GM21723 (cell line): ENCODE measurements around the gene SAMD11.
"Not testable (repeated sequence)": the region's sequence is repeated elsewhere in the genome, so short reads cannot be mapped to it uniquely, and the experiment has no call there.

Experiments
- ATAC-seq: cut with Tn5 transposase; IDR thresholded peaks from one replicate; pipeline ENCODE4 v1.9.1; 2021; ENCODE audit warnings: mild to moderate bottlenecking, moderate library complexity; ENCODE audit not compliant: unreplicated experiment

Gene SAMD11

DNA sequence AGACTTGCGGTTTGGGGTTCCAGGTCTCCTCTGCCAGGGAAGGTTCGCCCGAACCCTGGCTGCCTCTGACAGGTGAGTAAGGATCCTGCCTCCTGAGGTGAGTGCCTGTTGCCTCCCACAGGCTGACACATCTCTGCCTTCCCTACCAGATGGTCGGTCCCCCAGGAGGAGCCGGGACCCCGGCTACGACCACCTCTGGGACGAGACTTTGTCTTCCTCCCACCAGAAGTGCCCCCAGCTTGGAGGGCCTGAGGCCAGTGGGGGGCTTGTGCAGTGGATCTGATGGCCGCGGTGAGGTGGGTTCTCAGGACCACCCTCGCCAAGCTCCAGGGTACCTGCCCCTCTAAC, 50.5 kb downstream of the SAMD11 start:
- no peak for ATAC-seq

DNA sequence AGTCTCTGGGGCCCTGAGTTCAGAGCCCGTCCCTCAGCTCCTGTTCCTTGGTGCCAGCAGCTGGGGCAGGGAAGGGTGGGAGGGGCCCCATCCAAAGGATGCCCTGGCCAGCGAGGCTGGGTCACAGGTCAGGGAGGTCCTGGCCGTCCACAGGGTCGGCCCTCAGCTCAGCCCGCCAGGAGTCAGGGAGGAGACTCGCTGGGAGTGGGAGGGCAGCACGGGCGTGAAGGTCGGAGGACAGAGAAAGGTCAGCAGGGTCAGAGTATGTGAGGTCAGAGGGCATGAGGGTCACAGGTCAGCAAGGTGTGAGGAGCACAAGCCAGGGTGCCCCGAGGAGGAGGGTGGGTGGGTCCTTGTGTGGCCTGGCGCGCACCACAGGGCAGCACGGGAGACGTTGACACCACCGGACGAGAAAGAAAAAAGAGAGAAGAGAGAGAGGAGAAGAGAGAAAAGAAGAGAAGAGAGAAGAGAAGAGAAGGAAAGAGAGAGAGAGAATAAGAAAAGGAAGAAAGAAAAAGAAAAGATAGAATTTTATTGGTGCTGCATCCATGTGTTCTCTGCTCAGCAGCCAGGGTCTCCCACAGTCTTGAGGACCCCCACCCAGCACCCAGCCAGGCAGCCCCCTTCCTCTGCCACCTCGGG, 51.1 kb downstream of the SAMD11 start:
- no peak for ATAC-seq

DNA sequence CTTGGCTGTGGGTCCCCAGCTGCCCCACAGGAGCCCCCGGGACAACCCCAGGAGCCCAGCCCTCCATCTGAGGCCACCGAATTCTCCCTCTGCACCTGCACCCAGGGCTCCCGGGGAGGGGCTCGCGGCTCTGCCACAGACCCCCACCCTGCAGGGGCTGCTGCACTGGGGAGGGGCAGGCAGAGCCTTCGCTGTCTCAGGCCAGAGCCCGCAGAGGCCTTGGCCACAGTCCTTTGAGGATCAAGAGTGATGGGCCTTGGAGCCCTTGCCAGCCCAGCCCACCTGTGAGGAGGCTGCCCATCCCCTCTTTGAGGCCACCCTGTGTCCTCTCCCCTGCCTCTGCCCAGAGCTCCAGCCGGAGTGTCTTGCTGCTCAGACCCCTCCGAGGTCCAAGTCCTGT, 51.6 kb downstream of the SAMD11 start:
- ATAC-seq: no peak

DNA sequence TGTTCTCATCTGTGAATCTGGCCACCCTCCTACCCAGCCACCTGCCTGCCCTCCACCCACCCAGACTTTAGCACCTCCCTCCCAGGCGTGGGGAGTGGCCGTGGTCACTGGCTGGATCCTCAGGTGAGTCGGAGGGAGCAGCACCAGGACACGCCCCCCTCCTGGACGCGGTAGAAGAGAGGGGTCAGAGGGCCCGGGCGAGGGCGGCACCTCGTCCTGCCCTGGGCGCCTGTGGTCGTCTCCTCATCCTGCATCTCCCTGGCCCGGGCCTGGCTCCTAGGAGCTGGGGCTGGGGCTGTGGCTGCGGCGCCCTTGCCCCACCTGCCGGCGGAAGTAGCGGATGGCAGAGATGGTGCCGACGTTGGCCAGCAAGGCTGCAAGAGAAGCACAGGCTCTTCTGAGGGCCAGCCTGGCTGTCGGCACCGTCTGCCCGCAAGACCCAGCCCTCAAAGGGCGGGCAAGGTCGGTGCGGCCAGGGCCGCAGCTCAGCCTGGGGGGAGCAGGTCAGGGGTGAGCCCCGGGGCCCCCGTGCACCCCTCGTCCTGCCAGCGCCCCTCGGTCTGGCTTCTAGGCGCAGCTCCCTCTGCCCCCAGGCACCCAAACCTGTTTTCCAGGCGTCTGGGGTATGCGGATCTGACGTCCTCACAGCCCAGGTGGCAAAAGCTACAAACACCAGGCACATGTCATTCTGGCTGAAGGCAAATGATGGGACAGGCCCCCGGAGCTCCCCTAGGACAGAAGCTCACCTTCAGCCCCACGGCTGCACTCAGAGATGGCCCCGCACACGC, 52.4 kb downstream of the SAMD11 start:
- ATAC-seq: no peak

DNA sequence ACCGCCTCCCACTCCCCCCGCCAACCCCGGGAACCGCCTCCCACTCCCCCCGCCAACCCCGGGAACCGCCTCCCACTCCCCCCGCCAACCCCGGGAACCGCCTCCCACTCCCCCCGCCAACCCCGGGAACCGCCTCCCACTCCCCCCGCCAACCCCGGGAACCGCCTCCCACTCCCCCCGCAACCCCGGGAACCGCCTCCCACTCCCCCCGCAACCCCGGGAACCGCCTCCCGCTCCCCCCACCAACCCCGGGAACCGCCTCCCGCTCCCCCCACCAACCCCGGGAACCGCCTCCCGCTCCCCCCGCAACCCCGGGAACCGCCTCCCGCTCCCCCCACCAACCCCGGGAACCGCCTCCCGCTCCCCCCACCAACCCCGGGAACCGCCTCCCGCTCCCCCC, 53.1 kb downstream of the SAMD11 start:
- ATAC-seq: not testable (repeated sequence)

- no peak for ATAC-seq
Observed at GRCh38 chr1:978069-978834, 54.5 kb downstream of the SAMD11 start.

- ATAC-seq: no peak
Observed at GRCh38 chr1:978835-979743, 55.4 kb downstream of the SAMD11 start.

DNA sequence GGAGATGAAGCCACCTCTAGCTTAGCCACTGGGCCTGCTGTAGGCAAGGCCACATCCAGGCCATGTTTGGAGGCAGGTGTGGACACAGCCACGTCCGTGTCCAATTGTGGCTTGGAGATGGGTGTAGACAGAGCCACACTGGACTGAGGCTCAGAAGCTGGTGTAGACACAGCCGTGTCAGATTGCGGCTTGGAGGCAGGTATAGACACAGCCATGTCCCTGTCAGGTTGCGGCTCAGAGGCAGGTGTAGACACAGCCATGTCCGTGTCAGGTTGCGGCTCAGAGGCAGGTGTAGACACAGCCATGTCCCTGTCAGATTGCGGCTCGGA, 56.0 kb downstream of the SAMD11 start:
- ATAC-seq: no peak

- ATAC-seq: no peak
Observed at GRCh38 chr1:980137-980571, 56.4 kb downstream of the SAMD11 start.

DNA sequence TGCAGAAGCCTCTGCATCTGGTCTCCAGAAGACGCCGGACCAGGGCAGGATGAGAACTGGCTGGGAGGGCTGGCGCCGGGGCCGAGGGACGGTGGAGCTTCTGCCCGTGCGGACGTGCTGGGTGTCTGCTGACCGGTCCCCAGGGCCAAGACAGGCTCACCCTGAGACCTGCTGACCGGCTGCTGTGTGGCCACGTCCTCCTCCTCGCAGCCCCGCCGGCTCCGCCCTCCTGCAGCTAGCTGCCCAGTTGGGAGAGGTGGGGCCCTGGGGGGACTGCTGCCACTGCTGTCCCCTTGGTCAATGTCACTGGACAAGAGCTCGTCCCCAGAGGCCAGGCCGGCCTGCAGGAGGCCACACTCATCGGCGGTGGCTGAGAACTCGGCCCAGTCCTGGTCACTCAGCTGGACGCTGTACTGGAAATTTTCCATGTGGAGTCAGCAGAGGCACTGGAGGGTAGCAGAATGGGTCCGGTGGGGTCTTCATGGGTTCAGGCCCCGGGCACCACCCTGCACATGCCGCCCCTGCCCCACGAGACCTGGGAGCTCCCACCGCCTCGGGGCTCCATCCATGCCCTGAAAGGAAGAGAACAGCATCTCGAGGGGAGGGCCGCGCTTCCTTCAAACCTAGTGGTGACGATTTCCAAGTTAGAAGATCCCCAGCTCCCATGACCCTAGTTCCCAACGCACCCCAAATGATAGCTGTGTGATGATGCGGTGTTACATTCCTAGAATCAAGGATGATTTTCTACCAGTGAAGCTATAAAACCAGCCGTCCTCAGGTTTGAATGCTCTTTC, 57.1 kb downstream of the SAMD11 start:
- ATAC-seq: no peak

- no peak for ATAC-seq
Observed at GRCh38 chr1:981491-981954, 57.8 kb downstream of the SAMD11 start.

GRCh38 chr1:981955-982558, 58.3 kb downstream of the SAMD11 start, which contains the start of gene PERM1:
PERM1 (minus strand) TSS chr1:982093; CDS start chr1:981029, 1,064 bp downstream.
- ATAC-seq: no peak

DNA sequence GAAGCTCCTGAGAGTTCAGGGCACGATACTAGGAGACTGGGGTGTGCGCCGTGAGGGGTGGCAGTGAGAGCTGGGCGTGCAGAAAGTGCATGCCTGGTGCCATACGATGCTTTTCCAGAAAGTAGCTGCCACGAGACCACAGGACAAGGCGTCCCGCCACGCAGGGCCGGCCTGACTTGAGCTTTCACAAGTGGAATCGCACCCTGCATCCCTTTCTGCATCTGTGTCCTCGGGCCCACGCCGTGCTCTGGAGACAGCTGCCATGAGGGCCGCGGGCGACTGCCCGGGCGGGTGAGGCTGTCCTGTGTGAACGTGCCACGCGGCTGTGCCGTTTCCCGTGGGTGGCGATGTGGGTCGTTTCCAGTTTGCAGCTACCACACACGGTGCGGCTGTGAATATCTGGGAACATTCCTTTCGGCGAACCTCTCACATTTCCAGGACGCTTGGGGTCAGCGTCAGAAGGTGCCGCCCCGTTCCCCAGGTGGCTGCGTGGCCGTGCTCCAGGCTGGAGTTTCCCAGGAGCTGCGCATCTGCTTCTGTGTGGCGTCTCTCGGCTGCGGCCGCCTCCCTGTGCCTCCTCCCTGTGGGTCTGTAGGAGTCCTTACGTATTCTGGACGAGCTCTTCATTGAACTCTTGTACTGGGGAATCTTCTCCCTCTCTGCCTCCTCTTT, 59.2 kb downstream of the SAMD11 start:
- ATAC-seq: no peak

DNA sequence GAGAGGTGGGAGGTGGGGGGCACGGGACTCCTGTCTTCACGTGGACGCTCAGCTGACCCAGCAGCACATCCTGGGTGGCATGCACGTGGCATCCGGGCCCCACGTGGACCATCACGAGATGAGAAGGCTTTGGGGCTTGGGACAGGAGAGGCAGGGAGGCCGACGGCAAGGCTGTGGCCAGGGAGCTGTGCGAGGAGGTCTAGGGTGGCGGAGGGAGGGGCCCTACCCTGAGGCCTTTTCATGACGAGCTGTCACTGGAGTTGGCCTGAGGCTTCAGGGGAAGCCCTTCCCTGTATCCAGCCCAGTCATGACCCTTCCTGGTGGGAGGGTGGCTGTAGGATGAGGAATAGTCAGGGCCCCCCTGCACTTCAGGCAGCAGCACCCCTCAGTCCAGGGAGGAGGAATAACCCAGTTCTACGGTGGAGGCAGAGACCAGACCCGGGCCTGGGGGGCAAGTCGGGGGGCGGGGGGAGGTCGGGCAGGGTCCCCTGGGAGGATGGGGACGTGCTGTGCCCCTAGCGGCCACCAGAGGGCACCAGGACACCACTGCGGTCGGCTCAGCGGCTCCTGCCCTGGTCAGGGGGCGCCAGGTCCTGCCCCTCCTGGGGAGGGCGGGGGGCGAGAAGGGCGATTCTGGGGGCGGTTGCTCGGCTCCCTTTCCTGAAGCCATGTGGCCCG, 60.2 kb downstream of the SAMD11 start:
- ATAC-seq: no peak

DNA sequence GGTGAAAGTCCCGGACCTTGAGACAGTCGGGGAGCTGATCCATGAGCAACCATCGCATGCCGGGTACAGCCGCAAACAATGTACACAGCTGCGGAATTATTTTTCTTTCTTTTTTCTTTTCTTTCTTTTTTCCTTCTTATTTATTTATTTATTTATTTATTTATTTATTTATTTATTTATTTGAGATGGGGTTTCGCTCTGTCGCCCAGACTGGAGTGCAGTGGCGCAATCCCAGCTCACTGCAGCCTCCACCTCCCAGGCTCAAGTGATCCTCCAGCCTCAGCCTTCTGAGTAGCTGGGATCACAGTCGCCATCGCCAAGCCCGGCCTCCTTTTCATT, 60.7 kb downstream of the SAMD11 start:
- ATAC-seq: no peak

DNA sequence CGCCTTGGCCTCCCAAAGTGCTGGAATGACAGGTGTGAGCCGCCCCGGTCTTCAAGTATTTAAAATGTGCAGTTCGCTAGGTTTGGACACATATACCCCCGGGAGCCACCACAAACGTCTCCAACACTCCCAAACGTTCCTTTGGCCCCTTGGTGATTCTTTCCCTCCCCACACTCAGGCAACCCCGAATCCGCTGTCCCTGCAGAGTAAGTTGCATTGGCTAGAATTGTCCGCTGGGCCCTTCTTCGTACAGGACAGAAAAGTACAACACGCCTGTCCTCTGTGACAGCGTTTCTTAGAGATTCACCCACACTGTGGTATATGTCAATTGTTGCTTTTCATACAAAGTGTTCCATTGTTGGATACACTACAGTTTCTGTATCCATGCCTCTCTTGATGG, 61.4 kb downstream of the SAMD11 start:
- ATAC-seq: no peak

DNA sequence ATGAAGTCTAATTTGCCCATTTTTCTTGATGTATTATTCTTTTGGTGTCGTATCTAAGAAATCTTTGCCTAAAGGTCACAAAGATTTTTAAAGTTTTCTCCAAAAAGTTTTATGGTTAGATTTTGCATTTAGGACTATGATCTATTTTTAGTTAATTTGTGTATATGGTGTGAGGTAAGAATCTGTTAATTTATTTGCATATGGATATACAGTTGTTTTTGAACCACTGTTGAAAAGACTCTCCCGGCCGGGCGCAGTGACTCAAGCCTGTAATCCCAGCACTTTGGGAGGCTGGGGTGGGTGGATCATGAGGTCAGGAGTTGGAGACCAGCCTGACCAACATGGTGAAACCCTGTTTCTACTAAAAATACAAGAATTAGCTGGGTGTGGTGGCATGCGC, 64.3 kb downstream of the SAMD11 start:
- not testable (repeated sequence) for ATAC-seq

- ATAC-seq: not testable (repeated sequence)
Observed at GRCh38 chr1:991275-991674, 67.6 kb downstream of the SAMD11 start.

- ATAC-seq: no peak
Observed at GRCh38 chr1:991895-992294, 68.2 kb downstream of the SAMD11 start.
